Left renal cortex interstitium (tissue), 4 donors: ENCODE data around the gene APP. TPM values are rescaled to one million over a fixed set of nuclear protein-coding genes. Genes with fewer than 3 reads are reported as not detected.
"Not testable (repeated sequence)": the region's sequence is repeated elsewhere in the genome, so short reads cannot be mapped to it uniquely, and the experiment has no call there.

Experiments
- DNase-seq, 4 donors: peaks; one replicate each; pipeline ENCODE4 v3.0.0-alpha.2; 2013; ENCODE audit warnings: low read depth in 4 of 4, low spot score in 2 of 4, missing footprints in 1 of 4
- polyA plus RNA-seq, 4 donors: library from polyadenylated mRNA; unstranded; fragments of 120-200 nt; gene quantifications; one replicate each; pipeline ENCODE4 v1.2.1, GENCODE V29; 2013; ENCODE audit not compliant: insufficient read length in 4 of 4

Gene APP
- polyA plus RNA-seq, 4 donors: 778 to 959 (median 848) TPM

DNA sequence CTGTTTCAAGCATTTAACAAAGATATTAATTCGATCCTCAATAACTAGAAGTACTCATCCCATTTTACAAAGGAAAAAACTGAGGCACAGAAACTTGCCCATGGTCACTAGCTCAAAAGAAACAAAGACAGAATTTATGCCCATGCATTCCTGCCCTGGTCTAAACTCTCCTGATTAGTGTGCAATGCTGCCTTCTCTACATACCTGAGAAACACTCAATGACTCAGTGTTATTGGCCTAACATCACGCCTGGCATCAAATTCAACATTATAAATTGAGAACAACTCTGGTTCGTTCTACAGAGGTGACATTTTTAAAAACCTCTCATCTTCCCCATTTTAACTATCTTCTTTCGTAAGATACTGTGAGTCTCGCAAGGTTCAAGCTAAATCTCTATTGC lies 5.2 kb downstream of the APP start:
- DNase-seq: no peak

DNA sequence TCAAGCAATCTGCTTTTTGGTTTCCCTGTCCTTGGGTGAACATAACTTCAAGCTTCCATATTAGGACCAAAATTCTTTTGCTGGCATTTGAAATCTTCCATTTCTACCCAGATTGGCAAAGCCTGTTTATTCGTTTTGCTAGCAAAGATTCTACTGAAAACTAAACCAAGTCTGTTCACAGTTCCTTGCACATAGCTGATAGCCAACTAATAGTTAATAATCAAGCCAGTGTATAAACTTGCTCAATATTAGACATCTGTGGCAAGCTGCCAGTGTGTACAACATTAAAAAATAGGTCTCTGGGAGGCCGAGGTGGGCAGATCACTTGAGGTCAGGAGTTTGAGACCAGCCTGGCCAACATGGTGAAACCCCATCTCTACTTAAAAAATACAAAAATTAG lies 6.3 kb downstream of the APP start:
- no peak for DNase-seq

DNA sequence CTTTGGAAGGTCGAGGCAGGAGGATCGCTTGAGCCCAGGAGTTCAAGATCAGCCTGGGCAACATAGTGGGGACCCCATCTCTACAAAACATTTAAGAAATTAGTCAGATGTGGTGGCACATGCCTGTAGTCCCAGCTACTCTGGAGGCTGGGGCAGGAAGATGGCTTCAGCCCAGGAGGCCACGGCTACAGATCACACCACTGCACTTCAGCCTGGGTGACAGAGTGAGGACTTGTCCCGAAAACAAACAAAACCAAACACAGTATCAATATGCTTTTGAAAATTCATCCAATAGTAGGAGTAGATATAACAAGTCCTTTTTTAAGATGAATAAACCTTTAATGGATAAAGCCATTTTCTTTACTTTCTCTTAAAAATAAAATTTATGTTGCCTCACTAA lies 8.5 kb downstream of the APP start:
- no peak for DNase-seq

DNA sequence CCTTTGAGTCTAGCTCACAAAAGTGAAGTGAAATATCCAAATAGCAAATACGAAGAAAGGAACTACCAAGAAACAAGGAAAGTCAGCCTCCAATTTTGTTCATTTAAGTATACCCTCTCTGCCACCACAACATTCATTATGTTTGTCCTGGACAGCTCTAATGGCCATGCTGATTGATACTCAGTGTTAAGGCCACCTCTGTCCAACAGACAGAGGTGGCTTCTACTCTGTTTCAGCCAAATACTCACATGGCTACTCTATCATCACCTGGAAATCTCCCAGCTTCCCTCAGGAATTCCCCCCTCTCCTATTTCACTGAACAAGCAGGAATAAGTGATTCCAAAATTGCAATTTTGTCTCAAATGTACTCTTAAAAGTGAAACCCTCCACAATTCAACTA lies 10.7 kb downstream of the APP start:
- DNase-seq: no peak

DNA sequence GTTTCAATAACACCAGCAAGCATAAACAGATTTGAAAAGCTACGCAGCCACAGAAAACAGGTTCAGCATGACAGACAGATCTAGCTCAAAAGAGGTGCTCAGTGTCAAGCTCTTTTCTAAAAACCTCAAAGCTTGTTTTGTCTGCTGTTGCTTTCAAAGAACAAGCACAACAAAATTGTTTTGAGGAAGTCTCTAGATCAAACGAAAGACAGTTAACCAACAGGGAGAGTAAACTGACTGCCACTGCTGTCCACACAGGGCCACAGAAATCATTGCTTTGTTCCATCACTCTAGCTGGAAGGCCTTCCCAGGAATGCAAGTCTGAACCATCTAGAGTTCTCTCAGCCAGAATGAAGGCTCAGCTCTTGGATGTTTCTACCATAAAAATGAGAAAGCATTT lies 12.8 kb downstream of the APP start:
- DNase-seq: no peak

DNA sequence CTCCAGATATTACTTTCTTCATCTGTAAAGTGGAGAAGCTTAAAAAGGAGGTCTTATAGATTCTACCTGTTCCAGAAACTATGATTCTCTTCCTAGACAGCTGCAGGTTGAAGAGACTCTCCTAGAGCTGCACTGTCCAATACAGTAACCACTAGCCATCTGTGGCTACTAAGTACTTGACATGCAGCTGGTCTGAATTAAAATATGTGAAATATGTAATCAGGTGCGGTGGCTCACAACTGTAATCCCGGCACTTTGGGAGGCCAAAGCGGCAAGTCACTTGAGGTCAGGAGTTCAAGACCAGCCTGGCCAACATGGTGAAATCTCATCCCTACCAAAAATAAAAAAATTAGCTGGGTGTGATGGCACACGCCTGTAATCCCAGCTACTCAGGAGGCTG lies 15.8 kb downstream of the APP start:
- DNase-seq: no peak

DNA sequence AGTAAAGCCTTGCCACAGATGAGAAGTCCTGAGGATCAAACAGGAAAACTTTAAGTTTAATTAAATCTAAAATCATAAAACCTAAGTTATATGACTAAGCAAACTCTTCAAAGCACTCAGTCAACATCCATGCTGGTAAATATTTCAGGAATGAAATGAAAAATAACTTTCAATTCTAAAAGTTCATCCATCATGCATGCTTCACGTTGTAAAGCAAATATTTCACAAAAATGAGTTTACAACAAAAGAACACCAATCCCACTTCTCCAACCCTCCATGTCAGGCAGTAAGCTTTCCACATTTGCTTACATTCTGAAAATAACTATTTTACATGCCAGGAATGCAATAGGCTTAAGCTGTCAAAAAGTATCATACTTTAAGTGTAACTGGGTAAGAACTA lies 16.8 kb downstream of the APP start:
- no peak for DNase-seq

DNA sequence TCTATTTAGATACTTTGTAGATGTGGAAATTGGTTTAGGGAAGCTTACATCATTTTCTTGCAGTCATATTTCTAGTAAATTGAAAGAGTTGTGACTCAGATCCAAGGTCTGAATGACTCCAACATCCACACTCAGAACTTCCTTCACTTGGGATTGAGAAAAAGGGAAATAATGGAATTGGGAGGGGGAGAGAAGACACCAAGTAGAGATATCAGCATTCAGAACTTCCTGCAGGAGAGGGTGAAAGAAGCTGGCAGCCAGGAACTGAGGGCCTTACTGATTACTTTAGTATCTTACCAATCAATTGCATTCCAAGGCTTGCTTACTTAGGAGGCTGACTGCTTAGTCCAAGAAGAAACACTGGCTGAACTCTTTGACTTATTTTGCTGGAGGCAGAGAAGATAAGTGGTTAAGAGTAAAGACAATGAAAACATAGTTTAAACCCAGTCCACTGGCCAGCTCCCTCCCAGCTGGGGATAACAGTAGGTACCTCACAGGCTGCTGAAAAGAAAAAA lies 21.7 kb downstream of the APP start:
- no peak for DNase-seq

DNA sequence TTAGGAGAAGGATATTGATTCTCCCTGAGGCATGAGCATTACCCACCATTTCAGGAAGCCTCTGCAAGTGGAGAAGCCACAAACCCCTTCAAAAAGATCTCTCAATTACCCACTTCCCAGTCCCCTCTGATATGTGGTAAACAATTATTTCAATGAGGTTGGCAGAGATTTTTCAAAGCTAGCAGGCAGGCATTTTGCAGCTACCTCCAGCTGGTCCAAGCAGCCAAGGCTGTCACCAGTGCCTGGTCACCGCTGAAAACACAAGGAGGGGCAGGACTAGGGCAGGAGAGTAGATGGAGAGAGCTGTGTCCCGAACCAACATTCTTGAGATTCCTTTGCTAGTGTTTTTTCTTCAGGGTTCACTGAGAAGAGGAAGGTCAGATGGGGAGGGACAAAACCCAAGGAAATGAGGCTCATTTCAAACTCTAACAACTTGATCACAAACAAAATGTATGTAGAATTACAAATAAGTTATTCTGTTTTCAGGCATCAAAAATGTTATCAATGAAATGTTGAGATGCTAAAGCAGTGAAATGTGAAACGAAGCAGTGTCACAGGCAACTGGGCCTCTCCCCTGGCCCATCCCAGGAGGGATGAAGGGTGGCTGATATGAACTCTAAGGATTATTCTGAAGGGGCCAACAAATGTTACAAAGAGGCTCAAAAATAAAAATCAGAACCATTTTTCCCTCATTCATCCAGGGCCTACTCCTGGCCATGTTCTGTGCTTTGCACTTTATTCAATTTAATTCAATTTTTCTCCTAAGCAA lies 22.3 kb downstream of the APP start:
- DNase-seq: no peak

DNA sequence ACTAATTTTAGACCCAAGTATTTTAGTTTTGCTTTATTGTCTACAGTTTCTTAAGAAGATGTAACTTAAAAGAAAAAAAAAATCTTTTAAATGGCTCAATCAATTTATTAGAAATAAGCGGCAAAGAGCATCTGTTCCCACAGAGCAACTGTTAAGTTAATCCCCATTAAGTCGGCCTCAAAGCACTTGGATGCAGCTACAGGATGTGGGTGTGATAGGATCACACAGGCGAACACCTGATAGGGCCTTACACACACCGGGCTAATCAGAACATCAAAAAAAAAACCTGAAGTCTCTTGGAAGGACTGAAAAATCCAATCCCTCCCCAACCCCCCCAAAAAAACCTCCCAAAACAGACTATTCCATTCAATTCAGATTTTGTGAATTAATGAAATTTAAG lies 23.0 kb downstream of the APP start:
- DNase-seq: no peak

DNA sequence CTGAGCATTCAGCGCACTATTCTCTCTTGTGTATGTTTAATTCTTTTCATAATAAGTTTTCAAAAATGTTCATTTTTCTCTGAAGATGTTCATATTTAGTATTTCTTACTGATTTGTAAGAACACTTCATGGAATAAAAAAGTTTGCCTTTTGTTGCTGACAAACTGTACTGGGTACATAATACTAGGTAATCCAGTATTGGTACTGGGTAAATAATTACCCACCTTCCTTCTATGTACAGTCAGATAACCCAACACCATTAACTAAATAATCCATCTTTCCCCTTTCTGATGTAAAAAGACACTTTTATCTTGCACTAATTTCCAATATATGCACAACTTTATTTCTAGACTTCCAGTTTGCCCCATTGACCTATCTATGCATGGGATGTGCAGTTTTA lies 23.9 kb downstream of the APP start:
- no peak for DNase-seq

DNA sequence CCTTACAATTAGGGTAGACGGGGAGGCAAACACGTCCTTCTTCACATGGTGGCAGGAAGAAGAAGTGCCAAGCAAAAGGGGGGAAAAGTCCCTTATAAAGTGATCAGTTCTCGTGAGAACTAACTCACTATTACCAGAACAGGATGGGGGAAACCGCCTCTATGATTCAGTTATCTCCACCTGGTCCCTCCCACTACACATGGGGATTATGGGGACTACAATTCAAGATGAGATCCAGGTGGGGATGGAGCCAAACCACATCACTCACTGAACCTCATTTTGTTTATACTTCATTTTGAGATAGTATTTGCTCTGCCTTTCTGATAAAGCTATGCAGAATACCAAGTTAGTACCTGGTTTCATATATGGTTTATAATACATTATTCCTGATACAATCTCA lies 26.5 kb downstream of the APP start:
- DNase-seq: no peak

DNA sequence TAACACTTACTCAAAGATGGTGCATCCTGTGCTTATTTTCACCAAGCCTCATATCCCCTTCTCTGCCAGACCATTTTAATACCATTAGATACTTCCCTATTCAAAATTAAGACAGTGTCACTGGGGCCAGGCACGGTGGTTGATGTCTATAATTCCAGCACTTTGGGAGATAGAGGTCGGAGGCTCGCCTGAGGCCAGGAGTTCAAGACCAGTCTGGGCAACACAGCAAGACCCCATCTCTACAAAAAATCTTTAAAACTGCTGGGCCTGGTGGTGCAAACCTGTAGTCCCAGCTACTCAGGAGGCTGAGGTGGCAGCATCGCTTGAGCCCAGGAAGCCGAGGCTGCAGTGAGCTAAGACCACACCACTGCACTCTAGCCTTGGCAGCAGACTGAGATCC lies 28.2 kb downstream of the APP start:
- DNase-seq: no peak

DNA sequence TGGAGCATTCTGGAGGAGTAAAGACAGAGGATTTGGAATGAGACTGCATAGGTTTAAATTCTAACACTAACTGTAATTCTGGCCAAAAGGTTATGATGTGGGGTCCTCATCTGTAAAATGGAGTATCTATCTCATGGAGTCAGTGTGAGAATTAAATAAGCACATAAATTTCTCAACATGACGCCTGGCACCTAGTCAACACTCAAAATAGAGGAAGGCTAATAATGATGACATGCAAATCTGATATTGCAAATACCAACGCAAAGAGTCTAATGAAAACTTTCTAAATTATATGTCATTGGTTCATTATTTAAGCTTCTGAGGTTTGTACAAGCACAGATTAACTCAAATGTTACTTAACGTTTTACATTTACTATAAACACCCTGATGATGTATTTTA lies 29.6 kb downstream of the APP start:
- DNase-seq: no peak

DNA sequence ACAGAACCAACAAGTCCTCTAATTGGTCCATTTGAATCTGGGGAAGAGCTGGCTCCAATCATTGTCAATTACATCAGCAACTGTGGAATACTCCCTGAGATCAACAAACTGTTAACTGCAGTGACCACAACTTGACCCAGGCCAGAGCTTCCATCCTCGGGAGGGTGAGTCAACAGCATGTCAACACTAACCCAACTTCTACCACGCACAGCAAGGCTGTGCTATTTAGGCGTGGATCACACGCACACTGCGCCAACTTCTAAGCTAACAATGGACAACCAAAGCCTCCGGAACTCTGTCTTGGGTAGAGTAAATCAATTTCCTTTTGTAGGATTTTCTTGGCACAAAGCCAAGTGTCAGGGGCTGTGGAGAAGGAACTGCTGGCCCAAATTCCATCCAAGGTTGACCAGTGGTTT lies 30.4 kb downstream of the APP start:
- no peak for DNase-seq

DNA sequence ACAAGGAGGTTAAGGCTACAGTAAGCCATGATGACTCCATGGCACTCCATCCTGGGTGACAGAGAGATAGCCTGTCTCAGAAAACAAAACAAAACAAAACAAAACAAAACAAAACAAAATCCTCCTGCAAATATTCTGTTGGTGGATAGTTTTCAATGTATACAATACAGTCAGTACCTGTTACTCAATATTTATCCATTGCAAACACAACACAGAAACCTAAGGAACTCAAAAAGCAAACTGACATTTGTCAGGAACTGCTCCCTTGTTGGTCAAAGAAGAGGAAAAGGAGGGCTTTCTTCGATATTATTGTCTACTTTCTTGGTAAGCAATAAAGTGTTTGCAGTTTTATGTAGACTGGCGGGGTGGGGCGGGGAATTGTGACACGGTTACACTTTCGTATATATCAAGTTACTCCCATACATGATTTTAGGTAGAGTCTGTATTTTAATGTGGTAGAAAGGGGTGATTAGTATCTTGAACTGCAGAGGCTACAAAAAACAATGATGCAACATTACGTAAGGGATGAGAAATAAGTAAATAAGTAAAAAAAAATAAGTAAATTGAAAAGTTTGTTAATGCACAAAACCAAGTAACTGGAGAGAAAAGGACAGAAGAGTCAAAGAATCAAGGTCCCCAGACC lies 31.8 kb downstream of the APP start:
- DNase-seq: no peak

DNA sequence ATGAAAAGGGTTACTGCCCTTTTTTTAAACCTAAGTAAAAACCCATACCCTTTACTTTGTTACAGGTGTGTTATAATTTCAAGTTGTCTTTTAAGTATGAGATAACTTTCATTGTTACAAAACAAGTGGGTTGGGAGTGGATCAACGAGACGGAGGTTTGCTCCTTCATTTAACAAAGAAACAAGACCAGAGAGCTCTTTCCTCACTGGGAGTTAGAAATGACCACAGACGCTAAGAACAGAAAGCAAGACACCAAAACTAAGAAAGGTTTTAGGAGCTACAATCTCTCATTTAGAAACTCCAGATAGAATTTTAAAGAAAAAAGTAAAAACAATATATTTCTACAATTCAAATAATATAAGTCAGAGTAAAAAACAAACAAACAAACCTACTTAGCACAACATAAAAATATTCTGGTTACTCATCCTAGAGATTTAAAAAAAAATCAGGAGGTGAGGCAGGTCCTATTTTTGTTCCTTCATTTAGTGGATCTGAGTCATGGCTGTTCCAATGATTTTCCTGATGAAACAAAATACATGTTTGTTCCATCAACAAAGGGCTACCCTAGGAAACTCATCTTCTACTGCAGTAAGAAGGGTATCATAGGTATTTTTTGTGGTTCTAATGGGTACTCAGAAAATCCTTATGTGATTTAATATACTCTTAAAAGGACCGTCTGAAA lies 33.0 kb downstream of the APP start:
- DNase-seq: no peak

DNA sequence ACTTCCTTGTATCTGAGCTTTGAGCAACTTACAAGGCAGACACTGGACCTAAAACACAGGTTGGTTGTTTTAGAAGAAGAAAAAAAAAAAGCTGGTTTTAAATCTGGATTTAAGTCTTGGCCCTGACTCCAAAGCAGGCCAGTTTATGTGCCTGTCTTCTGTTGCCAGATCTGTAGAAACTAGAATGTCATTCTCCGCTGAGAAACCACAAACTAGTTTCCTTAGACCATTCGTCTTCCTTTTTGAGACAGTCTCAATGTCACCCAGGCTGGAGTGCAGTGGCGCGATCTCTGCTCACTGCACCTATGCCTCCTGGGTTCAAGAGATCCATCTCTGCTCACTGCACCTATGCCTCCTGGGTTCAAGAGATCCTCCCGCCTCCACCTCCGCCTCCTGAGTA lies 33.9 kb downstream of the APP start:
- no peak for DNase-seq

DNA sequence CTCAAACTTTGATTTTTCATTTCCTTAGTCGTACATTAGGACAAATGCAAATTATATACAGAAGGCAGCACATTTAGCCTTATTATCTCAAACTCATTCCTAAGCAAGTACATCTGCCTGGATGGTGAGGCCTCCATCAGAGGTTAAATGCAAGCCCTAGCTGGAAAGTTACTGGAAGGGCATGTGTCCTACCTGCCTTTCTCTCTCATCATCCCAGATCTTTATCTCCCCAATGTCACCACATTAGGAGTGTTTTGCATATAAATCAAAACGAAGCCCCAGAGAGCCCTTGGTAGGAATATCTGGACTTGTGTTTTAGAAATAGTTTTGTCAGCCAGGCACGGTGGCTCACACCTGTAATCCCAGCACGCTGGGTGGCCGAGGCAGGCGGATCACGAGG lies 35.0 kb downstream of the APP start:
- DNase-seq: no peak

DNA sequence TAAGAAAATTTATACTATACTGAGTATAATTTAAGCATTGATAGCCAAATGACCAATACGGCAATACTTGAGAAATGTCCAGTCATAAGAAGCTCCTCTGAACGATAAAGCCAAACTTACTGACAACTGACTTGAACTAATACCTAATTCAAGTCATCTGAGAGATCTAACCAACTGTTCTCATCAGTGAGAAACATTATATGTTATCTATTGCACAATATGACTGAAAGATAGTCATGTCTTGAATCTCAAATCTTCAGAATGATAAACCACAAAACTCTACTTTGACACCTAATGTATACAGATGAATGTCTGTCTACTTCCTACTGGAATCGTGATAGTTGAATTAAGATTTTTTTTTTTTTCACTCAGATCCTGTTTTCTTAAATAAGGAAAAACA lies 39.0 kb downstream of the APP start:
- DNase-seq: no peak

DNA sequence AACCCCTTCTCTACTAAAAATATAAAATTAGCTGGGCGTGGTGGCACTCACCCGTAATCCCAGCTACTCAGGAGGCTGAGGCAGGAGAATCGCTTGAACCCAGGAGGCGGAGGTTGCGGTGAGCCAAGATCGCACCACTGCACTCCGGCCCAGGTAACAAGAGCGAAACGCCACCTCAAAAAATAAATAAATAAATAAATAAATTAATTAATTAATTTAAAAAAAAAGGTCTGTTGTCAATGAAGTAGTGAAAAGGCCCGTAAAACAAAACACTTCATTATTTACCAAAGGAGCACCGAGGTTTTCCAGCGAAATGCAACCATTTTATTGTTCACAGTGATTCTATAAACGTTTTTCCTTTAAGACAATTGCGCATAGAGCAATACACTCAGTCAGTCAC lies 39.5 kb downstream of the APP start:
- not testable (repeated sequence) for DNase-seq
